CD4-positive, alpha-beta T cell (primary cell): ENCODE data around the gene KLK11. TPM values are rescaled to one million over a fixed set of nuclear protein-coding genes. Genes with fewer than 3 reads are reported as not detected.

ENCODE experiments used
- ATAC-seq: fragments of 200-7000 bp; cut with Tn5 transposase; one replicate; pipeline ENCODE4 v1.10.0; 2022; ENCODE audit warnings: mild to moderate bottlenecking; ENCODE audit not compliant: poor library complexity
- CTCF ChIA-PET: fragments of 350-600 bp; sonication (Branson Sonifier 250); formaldehyde crosslinking; loops from one replicate; lab custom pipeline; 2021; ENCODE audit warnings: antibody characterized with exemption, inconsistent platforms; lab: Charles Lee
- POLR2A ChIA-PET: fragments of 350-600 bp; sonication (Branson Sonifier 250); formaldehyde crosslinking; loops from one replicate; lab custom pipeline; 2021; ENCODE audit warnings: antibody characterized with exemption, inconsistent platforms; lab: Charles Lee
- DNase-seq, 14 experiments: peaks; one replicate each; pipeline ENCODE4 v3.0.0-alpha.2; 2013 to 2020; ENCODE audit warnings: mixed read lengths in 2 of 14
- H3K27ac ChIP-seq, 2 donors: one replicate each; pipeline versions ENCODE4 v1.5.1 to v1.7.0; 2013; ENCODE audit warnings: low read length in 2 of 2, low read depth in 1 of 2, mild to moderate bottlenecking in 1 of 2
- H3K27me3 ChIP-seq, 2 experiments: 1 replicate in 1 of 2; 2 replicates in 1 of 2; pipeline versions ENCODE4 v1.6.1 to v1.7.0; 2013; ENCODE audit warnings: low read length in 2 of 2, control low read depth in 1 of 2, mild to moderate bottlenecking in 1 of 2, moderate library complexity in 1 of 2; ENCODE audit not compliant: insufficient read depth in 2 of 2, control insufficient read depth in 1 of 2
- H3K36me3 ChIP-seq: one replicate; pipeline ENCODE4 v1.6.1; 2013; ENCODE audit warnings: low read length, control low read depth; ENCODE audit not compliant: insufficient read depth
- H3K4me1 ChIP-seq: one replicate; pipeline ENCODE4 v1.6.1; 2013; ENCODE audit warnings: low read length, control low read depth; ENCODE audit not compliant: insufficient read depth
- H3K4me3 ChIP-seq: one replicate; pipeline ENCODE4 v1.5.1; 2013; ENCODE audit warnings: mild to moderate bottlenecking, low read length, moderate library complexity
- H3K9me3 ChIP-seq, 2 experiments: 1 replicate in 1 of 2; 2 replicates in 1 of 2; pipeline versions ENCODE4 v1.6.1 to v1.7.0; 2013; ENCODE audit warnings: low read length in 2 of 2, mild to moderate bottlenecking in 2 of 2, control low read depth in 1 of 2, moderate library complexity in 1 of 2; ENCODE audit not compliant: control insufficient read depth in 1 of 2, insufficient read depth in 1 of 2
- H3K27ac Mint-ChIP-seq: one replicate; pipeline ENCODE4 v1.8.0; 2020; ENCODE audit warnings: mixed read lengths
- H3K27me3 Mint-ChIP-seq: one replicate; pipeline ENCODE4 v1.8.0; 2021; ENCODE audit warnings: mixed read lengths
- H3K36me3 Mint-ChIP-seq: one replicate; pipeline ENCODE4 v1.8.0; 2021; ENCODE audit warnings: low read depth, mixed read lengths
- H3K4me1 Mint-ChIP-seq: one replicate; pipeline ENCODE4 v1.8.0; 2021; ENCODE audit warnings: low read depth, mixed read lengths
- H3K4me3 Mint-ChIP-seq: one replicate; pipeline ENCODE4 v1.8.0; 2020; ENCODE audit warnings: mild to moderate bottlenecking, mixed read lengths
- H3K9me3 Mint-ChIP-seq: one replicate; pipeline ENCODE4 v1.8.0; 2020; ENCODE audit warnings: mixed read lengths
- CTCF ChIP-seq: fragments of 200-600 bp; IDR thresholded peaks from one replicate; pipeline ENCODE4 v1.8.0; 2022; ENCODE audit warnings: antibody characterized with exemption, mild to moderate bottlenecking
- intact Hi-C, 2 experiments: fragments of 100-400 bp; cut with DNase I in 1 of 2; cut with micrococcal nuclease in 1 of 2; formaldehyde crosslinking; loops; one replicate each; pipeline versions ENCODE4 v1.15.1 to v1.9.0; 2023 to 2025; cut with DNase I, micrococcal nuclease
- total RNA-seq, 174 experiments: library from RNA in 2 of 174; stranded (reverse) in 2 of 174; gene quantifications; one replicate each; pipeline ENCODE4 v1.2.3 and lab custom pipeline; 2021 to 2026

KLK11 gene
- total RNA-seq, 2 experiments from 2014 or later: not detected

GRCh38 chr19:50977626-50978025 lies 48.8 kb downstream of the KLK11 start:
- CTCF ChIA-PET: no interaction called here

GRCh38 chr19:50975766-50976165 lies 50.6 kb downstream of the KLK11 start:
- H3K9me3 ChIP-seq: no peaks in the 10 kb centered on the region
- DNase-seq (no peak), ATAC-seq (no peak)
- ChIA-PET POLR2A (no interaction called here), CTCF (no interaction called here)
- H3K36me3 ChIP-seq: no peaks in the 10 kb centered on the region
- Mint-ChIP-seq H3K4me1 (no peaks in the 10 kb centered on the region), H3K27me3 (peaks cover 73% of the 10 kb centered on the region), H3K27ac (no peak overlapping the region), H3K9me3 (no peaks in the 10 kb centered on the region), H3K36me3 (no peaks in the 10 kb centered on the region), H3K4me3 (no peak overlapping the region)
- H3K4me1 ChIP-seq: no peaks in the 10 kb centered on the region
- peaks cover 5 to 18% of the 10 kb centered on the region in 2 experiments for H3K27me3 ChIP-seq
- TF ChIP-seq CTCF: no peak
- no peak overlapping the region for H3K27ac ChIP-seq
- intact Hi-C loops: no loop called here
- H3K4me3 ChIP-seq: no peak overlapping the region

More at GRCh38 chr19:50977626-50978025, 48.8 kb downstream of the KLK11 start:
- Mint-ChIP-seq H3K4me1 (no peaks in the 10 kb centered on the region), H3K36me3 (no peaks in the 10 kb centered on the region), H3K27ac (no peak overlapping the region), H3K27me3 (peaks cover 75% of the 10 kb centered on the region), H3K9me3 (no peaks in the 10 kb centered on the region), H3K4me3 (no peak overlapping the region)
- Histone ChIP-seq H3K27me3 (peaks cover 3 to 28% of the 10 kb centered on the region in 2 experiments), H3K27ac (no peak overlapping the region), H3K4me1 (no peaks in the 10 kb centered on the region), H3K36me3 (no peaks in the 10 kb centered on the region), H3K4me3 (no peak overlapping the region), H3K9me3 (no peaks in the 10 kb centered on the region)
- no peak for ATAC-seq
- intact Hi-C loops: no loop called here
- TF ChIP-seq CTCF: no peak
- DNase-seq: no peak
- POLR2A ChIA-PET: no interaction called here

GRCh38 chr19:50974702-50975556 lies 51.5 kb downstream of the KLK11 start:
- no peak overlapping the region for H3K27ac Mint-ChIP-seq

More at GRCh38 chr19:50974702-50975556, 51.5 kb downstream of the KLK11 start:
- peaks cover 81% of the 10 kb centered on the region for H3K27me3 Mint-ChIP-seq
- Histone ChIP-seq H3K9me3 (no peaks in the 10 kb centered on the region), H3K36me3 (no peaks in the 10 kb centered on the region), H3K4me3 (no peak overlapping the region), H3K27me3 (peaks cover 5 to 13% of the 10 kb centered on the region in 2 experiments), H3K27ac (no peak overlapping the region), H3K4me1 (no peaks in the 10 kb centered on the region)
- ATAC-seq (no peak), DNase-seq (no peak)
- no peaks in the 10 kb centered on the region for H3K9me3 Mint-ChIP-seq
- no peak for TF ChIP-seq CTCF
- ChIA-PET POLR2A (no interaction called here), CTCF (no interaction called here)
- intact Hi-C loops: no loop called here
- no peaks in the 10 kb centered on the region for H3K36me3 Mint-ChIP-seq
- H3K4me1 Mint-ChIP-seq: no peaks in the 10 kb centered on the region
- no peak overlapping the region for H3K4me3 Mint-ChIP-seq
